Measurements from ENCODE around the gene XRN2.
"Not testable (repeated sequence)": the region's sequence is repeated elsewhere in the genome, so short reads cannot be mapped to it uniquely, and the experiment has no call there.

The XRN2 gene

DNA sequence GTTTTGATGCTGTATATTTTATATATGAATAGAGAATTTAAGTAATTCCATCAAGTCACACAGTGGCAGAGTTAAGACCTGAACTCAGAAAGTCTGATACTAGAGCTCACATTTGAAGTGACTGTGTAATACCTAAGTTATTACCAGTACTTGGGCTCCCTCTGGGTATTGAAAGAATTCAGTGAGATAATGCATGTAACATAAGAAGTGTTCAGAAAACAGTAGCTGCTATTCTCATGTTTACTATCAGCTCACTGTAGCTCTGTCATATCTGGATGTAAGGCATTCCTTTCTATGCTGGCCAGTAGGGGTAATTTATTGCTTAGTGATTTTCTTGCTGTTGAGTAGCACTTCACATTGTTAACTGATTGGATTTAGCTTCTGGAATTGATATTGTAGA is 49.6 kb downstream of the XRN2 start:
- peak; percentile 18 for DNase-seq (ENCODE audit: low spot score)

DNA sequence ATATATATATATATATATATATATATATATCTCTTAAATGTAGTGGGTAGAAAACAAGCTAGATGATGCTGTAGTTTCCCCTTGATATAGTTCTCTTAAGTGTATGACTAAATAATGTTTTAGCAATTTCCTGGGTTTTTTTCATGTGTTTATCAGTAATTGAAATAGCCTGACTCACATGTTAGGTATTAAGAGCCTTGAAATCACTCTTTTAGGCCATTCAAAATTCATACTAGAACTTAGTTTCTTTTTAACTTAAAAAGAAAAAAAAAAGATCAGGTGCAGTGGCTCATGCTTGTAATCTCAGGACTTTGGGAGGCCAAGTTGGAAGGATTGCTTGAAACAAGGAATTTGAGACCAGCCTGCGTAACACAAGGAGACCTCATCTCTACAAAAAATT is 50.1 kb downstream of the XRN2 start:
- DNase-seq (ENCODE audit: low spot score) = peak; percentile 24

DNA sequence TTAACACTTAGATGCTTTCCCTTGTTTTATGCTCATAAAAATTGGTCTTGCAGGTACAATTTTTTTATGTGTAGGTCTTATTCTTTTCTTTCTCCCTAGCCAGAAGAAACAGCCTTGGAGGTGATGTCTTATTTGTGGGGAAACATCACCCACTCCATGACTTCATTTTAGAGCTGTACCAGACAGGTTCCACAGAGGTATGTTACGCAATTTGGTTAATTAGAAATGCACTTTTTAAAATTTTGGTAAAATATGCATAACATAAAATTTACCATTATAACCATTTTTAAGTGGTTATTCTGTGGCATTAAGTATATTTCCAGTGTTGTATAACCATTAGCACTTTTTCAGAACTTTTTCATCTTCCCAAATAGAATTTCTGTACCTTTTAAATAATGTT is 52.9 kb downstream of the XRN2 start:
- no peak for DNase-seq (ENCODE audit: low spot score)

DNA sequence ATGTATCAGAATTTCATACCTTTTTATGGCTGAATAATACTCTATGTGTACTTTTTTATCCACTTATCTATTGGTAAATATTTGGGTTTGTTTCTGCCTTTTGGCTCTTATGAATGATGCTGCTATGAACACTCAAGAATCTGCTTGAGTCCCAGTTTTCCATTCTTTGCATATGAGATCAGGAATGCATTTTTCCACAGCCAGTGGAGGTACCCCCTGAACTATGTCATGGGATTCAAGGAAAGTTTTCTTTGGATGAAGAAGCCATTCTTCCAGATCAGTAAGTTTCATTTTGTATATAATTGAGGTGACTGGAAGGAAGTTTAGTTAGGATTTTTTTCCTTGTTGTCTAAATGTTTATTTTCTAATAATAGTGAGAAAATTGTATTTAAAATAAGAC is 53.3 kb downstream of the XRN2 start:
- DNase-seq (ENCODE audit: low spot score) = no peak

DNA sequence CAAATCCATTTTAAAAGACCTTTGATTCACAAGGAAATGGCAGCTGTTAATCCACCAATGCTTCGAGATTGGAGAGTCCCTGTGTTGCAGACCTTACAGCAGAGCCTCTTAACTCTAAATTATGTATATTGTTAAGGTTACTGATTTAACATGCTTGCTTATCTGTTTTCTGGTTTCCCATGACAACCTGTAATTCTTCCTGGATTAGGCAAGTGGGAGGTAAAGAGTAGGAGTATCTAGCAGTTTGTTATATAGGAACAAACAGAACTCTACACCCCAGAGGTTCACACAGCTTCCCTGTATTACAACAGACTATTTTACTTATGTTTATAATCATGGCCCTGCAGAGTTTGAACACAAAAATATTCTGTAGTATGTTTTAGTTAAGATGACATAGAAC is 54.7 kb downstream of the XRN2 start:
- DNase-seq (ENCODE audit: low spot score) = no peak

DNA sequence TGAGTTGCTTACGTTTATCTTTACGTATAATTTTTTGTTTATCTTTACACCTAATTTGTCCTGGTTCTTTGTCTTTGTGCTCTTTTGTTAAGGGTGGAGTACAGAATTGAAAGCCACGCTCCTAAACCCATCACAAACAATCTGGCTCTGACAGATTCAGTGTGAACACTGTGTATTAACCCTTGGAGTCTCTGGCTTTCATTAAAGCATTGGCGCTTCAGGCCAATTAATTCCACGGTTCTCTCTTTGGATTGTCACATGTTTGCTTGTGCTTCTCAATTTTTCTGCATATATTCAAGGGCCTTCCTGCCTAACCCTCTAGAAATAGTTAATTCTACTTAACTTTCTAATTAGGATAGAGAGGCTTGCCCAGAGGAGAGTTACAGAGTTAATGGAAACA is 55.6 kb downstream of the XRN2 start:
- DNase-seq (ENCODE audit: low spot score) = no peak

DNA sequence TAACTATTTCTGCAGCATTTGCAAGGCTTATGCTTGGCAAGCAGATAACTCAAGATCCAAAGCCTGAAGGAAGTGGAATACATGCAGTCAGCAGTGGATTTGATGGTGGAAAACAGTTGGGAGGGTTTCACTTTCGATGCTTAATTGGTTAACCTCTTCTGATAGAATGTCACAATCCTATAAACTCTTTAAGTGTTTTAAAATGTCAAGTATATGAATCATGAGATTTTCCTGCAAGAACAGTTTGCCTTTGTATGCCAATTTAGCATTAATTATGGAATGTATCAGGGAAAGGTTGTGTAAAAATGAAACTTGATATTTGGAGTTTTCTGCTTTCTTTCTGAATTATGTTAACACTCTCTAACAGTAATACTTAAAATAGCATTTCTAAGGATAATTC is 57.6 kb downstream of the XRN2 start:
- DNase-seq (ENCODE audit: low spot score) = no peak

DNA sequence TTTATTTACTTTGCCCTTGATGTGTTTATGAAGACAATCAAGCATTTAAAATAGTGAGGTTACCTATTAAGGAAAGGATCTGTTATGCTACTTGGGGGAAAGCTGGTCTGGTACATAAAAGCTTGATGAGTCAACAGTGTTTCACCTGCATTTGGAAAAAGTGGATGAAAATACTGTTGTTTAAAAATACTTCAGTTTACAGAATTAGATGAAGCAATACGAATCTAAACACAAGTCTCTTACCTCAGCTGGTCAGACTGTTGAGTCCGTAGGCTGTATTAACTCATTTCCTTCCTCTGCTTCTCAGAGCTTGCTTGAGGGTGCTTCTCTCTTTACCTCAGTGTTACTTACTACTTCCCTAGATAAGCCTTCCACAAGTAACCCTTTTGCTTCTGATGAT is 58.1 kb downstream of the XRN2 start:
- no peak for DNase-seq (ENCODE audit: low spot score)

DNA sequence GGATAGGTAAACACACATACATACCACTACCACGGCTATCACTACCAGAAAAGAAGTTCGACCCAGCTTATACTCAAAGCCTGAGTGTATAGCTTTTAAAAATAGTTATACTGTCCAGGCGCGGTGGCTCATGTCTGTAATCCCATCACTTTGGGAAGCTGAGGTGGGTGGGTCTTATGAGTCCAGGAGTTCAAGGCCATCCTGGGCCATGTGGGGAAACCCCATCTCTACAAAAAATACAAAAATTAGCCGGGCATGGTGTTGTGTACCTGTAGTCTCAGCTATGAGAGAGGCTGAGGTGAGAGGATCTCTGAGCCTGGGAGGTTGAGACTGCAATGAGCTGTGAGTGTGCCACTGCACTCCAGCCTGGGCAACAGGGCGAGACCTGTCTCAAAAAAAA is 61.3 kb downstream of the XRN2 start:
- DNase-seq (ENCODE audit: low spot score) = no peak

DNA sequence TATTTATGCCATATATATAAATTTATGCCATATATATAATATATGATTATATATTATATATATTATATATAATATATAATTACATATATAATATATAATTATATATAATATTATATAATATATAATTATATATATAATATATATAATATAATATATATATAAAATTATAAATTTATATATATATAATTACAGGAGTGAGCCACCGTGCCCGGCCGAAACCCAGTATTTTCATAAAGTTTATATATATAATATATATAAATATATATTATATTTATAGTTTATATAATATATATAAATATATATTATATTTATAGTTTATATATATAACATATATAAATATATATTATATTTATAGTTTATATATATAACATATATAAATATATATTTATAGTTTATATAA is 62.6 kb downstream of the XRN2 start:
- no peak for DNase-seq (ENCODE audit: low spot score)

DNA sequence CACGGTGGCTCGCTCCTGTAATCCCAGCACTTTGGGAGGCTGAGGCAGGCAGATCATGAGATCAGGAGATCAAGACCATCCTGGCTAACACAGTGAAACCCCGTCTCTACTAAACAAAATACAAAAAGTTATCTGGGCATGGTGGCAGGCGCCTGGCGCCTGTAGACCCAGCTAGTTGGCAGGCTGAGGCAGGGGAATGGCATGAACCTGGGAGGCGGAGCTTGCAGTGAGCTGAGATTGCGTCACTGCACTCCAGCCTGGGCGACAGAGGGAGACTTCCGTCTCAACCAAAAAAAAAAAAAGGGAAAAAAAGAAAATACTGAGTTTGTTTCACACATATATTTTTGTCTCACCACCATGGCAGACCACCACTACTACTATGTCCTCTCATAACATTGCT is 63.1 kb downstream of the XRN2 start:
- not testable (repeated sequence) for DNase-seq (ENCODE audit: low spot score)

DNA sequence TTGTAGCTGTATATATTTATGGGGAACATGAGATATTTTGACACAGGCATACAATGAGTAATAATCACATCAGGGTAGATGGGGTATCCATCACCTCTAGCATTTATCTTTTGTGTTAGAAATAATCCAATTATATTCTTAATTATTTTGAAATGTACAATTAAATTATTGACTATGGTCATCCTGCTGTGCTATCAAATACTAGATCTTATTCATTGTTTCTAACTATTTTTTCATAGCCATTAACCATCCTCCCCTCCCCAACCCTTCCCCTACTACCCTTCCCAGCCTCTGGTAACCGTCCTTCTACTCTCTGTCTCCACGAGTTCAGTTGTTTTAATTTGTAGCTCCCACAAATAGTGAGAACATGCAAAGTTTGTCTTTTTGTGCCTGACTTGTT is 65.7 kb downstream of the XRN2 start:
- DNase-seq (ENCODE audit: low spot score) = no peak

DNA sequence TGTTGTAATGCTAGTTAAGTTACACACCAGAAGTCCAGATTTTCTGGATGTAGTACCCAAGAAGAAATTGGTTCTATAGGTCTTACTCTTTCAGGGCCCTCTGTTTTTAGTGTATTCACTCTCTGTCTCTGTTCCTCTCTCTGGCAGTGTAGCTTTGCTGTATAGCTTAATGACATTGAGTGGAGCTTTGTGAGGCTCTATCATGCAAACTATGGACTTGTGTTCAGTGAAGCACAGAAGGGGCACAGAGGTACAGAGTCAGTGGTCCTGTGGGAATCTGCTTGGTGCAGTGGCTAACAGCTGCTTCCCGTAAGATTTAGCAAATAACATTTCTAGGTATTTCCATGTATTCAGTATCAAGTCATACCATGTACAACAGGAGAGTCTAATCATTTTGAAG is 68.1 kb downstream of the XRN2 start:
- DNase-seq (ENCODE audit: low spot score) = no peak

DNA sequence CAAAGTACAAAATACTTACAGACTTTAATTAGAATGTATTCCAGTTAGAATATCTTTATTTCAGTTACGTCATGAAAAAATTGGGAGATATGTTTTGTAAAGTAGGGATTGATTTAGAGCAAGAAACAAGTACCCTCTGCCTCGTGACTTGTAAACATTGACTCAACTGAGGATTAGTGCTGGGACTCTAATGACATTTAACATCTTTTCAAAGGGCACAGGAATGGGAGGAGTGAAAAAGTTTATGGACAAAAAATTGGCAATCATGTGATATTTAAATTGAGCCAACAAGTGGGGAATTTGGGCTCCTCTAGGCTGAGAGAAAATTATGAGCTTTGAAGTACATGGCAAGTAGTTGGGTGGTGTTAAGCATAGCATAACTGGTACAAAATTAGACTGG is 68.9 kb downstream of the XRN2 start:
- DNase-seq (ENCODE audit: low spot score) = no peak

DNA sequence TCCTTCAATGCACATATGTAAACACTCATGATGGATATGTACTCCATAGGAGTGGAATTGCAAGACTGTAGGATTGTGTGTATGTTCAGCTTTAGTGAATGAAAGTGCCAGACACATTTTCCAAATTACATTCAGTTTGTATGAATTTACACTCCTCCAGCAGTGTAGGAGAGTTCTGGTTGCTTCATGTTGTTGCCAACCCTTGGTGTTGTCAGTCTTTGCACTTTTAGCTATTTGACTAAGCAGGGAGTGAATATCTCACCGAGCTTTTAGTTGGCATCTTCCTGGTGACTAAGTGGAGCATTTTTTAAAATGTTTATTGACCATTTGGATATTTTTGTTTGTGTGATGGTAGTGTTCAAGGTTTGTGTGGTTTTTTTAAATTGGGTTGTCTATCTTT is 70.3 kb downstream of the XRN2 start:
- DNase-seq (ENCODE audit: low spot score) = no peak

DNA sequence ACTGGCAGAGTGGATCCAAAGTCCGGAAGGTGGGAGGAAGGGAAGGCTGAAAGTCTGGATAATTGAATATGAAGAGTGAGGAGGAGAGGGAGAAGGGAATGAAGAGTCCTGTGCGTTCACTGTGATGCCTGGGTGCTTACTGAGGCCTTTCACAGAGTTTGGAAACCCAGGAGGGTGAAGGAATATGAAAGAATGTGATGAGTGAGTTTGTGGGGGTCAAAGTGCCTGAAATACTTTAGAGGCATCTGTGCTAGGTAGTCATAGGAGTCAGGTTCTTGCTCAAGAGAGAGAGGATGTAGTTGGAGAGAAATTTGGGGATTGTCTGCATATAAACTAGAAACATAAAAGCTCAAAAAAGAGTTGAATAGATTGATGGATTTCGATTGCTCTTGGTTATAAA is 73.5 kb downstream of the XRN2 start:
- no peak for DNase-seq (ENCODE audit: low spot score)

DNA sequence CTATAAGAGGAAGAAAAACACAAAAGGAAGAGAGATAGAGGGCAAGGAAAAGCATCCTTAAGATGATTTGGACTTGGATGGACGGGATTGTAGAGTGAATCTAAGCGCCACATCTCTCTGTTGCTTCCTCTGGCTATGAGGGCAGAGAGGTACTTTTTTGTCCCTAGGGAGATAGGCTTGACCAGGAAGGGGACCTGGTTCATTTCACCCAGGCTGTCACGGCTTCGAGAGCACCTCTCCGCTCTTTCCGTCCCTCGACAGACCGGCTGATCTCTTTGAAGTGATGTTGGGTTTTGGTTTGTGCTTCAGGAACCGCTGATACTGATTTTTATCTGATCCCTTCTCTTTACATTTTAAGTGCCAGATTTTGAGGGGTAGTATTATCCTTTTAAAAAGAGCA is 74.6 kb downstream of the XRN2 start:
- no peak for DNase-seq (ENCODE audit: low spot score)

DNA sequence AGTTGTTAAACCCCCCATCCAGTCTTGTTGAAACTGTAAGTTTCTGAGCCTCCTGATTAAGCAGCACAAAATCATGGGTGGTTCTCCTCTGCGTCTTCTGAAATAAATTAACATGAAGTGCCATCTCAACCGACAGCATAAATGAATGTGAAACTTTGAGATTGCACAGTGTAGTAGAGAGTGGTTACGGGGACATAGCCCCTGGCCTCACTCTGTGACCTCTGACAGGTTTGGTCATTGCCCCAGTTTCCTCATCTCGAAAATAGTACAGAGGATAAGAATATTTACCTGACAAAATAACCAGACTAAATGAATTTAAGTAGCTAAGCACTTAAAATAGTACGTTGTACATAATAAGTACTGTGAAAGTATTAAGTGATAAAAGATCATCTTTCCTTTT is 75.1 kb downstream of the XRN2 start:
- DNase-seq (ENCODE audit: low spot score) = no peak

DNA sequence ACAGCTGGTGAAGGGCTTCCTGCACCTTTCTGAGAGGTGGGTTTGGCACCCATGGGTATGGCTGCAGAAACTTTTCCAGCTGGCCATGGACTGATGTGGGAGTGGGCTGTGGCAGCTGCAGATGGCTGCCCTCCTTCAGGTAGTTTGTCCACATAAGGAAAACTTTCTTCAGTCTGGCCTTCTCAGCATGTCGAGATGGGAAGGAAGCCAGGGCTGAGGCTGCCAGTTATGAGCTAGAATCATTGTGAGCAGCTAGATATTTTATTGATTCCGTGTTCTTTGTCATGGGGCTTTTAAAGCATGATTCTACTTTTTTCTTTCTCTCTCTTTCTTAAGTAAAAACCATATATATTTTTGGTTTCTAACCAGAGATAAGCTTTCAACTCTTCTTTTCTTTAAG is 77.6 kb downstream of the XRN2 start:
- no peak for DNase-seq (ENCODE audit: low spot score)

DNA sequence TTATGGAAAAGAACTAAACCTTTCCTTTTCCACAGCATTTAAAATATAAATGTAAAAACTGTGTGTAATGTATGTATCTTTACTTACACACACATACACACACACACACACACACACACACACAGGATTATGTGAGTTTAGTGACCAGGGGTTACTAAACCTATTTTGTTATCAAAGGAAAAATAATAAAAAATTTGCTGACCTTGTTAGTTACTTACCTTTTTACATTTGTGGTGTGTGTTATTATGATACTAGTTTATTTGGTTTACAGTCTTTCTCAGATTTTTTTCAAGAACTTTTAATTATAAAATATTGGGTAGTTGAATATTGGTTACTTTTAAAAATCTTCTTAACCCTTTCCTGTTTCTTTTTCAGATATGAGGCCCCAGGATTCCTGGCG is 78.5 kb downstream of the XRN2 start:
- DNase-seq (ENCODE audit: low spot score) = no peak

DNA sequence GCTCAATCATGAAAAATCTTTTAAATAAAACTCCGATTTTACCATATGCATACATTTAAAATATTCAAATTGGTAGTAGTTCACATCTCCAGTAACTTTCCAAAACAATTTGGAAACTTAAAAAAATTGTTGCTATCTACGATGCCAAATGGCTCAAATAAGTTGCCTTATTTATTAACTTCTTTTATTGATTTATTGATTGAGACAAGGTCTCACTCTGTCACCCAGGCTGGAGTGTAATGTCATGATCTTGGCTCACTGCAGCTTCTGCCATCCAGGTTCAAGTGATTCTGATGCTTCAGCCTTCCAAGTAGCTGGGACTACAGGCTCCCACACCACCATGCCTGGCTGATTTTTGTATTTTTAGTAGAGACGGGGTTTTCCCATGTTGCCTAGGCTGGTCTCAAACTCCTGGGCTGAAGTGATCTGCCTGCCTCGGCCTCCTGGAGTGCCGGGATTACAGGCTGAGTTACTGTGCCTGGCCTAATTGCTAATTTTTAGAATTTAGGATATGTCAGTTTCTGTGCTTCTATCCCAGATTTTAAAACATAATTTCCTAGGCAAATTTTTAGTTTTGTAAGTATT is 81.3 kb downstream of the XRN2 start:
- DNase-seq (ENCODE audit: low spot score) = no peak

DNA sequence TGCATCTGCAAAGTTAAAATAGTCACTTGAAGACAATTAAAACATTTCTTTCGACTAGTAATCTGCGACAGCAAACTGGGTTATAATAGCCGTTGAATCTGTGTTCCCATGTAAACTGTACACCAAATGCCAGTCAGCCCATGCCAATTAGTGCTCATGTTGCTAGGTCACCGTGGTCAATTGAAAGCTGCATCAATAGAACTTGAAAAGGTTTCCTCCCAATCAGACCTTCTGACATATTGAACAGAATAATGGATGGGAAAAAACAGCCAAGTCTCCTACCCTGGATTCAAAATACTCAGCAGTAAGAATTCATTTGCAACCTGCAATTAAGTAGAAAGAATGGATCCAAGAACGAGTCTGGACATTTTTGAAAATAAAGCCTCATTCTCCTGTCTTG is 83.0 kb downstream of the XRN2 start:
- DNase-seq (ENCODE audit: low spot score) = no peak

DNA sequence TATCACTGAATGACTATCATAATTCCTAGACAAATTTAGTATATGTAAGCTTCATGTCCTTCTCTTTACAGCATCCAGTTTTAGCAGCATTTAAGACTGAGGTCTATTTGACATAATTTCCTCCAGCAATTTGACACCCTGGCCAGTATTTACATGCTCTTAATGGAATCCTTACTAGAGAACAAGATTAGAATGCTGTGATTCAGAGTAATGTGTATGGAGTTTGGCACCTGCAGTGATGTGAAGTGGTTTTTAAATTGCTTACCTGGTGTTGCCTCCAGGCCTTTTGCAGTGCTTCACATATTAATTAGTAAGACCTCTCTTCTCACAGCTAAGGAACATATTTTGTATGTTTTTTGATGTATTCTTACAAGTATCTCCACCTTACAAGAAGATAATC is 84.4 kb downstream of the XRN2 start:
- no peak for DNase-seq (ENCODE audit: low spot score)

DNA sequence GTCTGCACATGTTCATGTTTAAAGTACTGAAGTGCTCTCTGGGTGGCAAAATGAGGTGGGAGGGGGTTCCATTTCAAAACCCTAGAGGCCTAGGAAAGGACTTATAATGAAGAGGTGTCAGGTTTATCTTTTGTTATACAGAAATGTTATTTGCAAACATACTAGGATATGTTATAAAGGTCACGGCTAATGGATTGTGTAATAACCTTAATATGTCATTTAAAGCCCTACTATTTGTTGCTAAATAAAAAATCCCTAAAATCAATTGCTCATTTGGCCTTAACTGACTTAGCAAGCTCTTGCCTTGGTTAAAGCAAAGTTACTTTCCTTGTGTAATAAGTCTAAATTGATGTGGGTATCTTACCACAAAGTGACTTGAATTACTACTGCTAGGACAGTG is 85.4 kb downstream of the XRN2 start:
- DNase-seq (ENCODE audit: low spot score) = no peak

DNA sequence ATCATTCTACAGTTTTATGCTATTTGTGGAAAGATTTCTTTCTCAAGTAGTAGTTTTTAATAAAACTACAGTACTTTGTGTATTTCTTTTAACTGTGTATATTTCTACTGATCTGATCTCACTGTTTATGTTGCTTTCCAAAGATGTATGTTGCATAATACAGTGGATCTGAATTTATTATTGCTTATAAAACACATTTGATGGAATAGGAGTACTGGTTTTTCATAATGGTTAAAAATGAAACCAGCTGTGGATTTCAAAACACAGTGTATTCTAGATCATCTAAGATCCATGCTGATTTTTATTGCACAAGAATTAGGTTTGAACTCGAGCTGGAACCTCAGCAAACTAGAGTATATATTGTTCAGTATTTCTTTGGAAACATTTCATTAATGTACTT is 86.2 kb downstream of the XRN2 start:
- DNase-seq (ENCODE audit: low spot score) = no peak
